Transverse colon (tissue), 4 donors: Measurements from ENCODE around the gene MX2. TPM values are rescaled to one million over a fixed set of nuclear protein-coding genes. Genes with fewer than 3 reads are reported as not detected.

ENCODE experiments used
- DNase-seq: peaks from one replicate; pipeline ENCODE4 v3.0.0-alpha.2; 2019
- H3K27ac ChIP-seq, 4 donors: fragments of 200-600 bp; sonication (generic); 2 replicates each; pipeline ENCODE4 v1.5.1; 2016 to 2018; ENCODE audit warnings: inconsistent platforms in 4 of 4
- H3K27me3 ChIP-seq: fragments of 200-600 bp; sonication (generic); 2 replicates; pipeline ENCODE4 v1.5.1; 2017; ENCODE audit warnings: inconsistent platforms
- H3K36me3 ChIP-seq, 4 donors: fragments of 200-600 bp; sonication (generic); 2 replicates each; pipeline ENCODE4 v1.5.1; 2017 to 2019; ENCODE audit warnings: inconsistent platforms in 4 of 4
- H3K4me1 ChIP-seq, 4 donors: fragments of 200-600 bp; sonication (generic); 2 replicates each; pipeline ENCODE4 v1.5.1; 2017 to 2020; ENCODE audit warnings: inconsistent platforms in 4 of 4
- H3K4me3 ChIP-seq, 4 donors: fragments of 200-600 bp; sonication (generic); 1 replicate in 1 of 4; 2 replicates in 3 of 4; pipeline versions ENCODE4 v1.5.1 to v1.6.1; 2017 to 2019; ENCODE audit warnings: inconsistent platforms in 4 of 4
- H3K9me3 ChIP-seq, 2 donors: fragments of 200-600 bp; sonication (generic); 2 replicates each; pipeline ENCODE4 v1.5.1; 2017 to 2019; ENCODE audit warnings: inconsistent platforms in 2 of 2
- CTCF ChIP-seq, 5 experiments: fragments of 200-600 bp in 3 of 5; fragments of 450-650 bp in 2 of 5; sonication (generic) in 3 of 5; IDR thresholded peaks; 1 replicate in 2 of 5; 2 replicates in 3 of 5; pipeline ENCODE4 v1.5.1; 2016 to 2017; ENCODE audit warnings: antibody characterized with exemption in 5 of 5, inconsistent platforms in 3 of 5, mild to moderate bottlenecking in 2 of 5, moderate library complexity in 1 of 5
- EP300 ChIP-seq: sonication (generic); formaldehyde crosslinking; IDR thresholded peaks from one replicate; pipeline ENCODE4 v1.6.1; 2017; ENCODE audit warnings: antibody characterized with exemption, low read depth
- POLR2A ChIP-seq: fragments of 450-650 bp; IDR thresholded peaks from one replicate; pipeline ENCODE4 v1.6.1; 2016; ENCODE audit warnings: antibody characterized with exemption, mild to moderate bottlenecking, moderate library complexity
- POLR2AphosphoS5 ChIP-seq, 3 donors: sonication (generic); formaldehyde crosslinking; IDR thresholded peaks; one replicate each; pipeline ENCODE4 v1.6.1; 2016; ENCODE audit warnings: antibody characterized with exemption in 3 of 3
- WGBS, 2 donors: methylation state at CpG; one replicate each; pipeline ENCODE4 v1.1.5; 2018; ENCODE audit warnings: low coverage in 1 of 2; 5-methylcytosine and 5-hydroxymethylcytosine counted together
- in situ Hi-C, 4 donors: fragments of 200-750 bp; cut with MboI; loops; one replicate each; pipeline versions ENCODE4 v1.15.0 to v1.15.1; 2017; ENCODE audit warnings: low sequenced_read_pairs in 3 of 4, low pct_ligation_motif_present in 1 of 4, low pct_unique_long_range_greater_than_20kb in 1 of 4
- intact Hi-C: fragments of 100-400 bp; cut with DNase I; formaldehyde crosslinking; loops from one replicate; pipeline ENCODE4 v1.15.1; 2023; ENCODE audit warnings: low total_unique reads
- total RNA-seq, 4 donors: library from RNA; depleted of rRNA; stranded (reverse); fragments of >200 nt; gene quantifications; one replicate each; pipeline ENCODE4 v1.1.0, GENCODE V29; 2016

Gene MX2
- total RNA-seq, 4 donors from 2014 or later: 3.4 to 16.9 (median 4.1) TPM

GRCh38 chr21:41398831-41399230 is 37.0 kb downstream of the MX2 start:
- intact Hi-C loops: no loop called here
- Histone ChIP-seq H3K27me3 (no peaks in the 10 kb centered on the region), H3K4me1 (peaks cover 0 to 4% (median 0%) of the 10 kb centered on the region in 4 donors), H3K9me3 (no peaks in the 10 kb centered on the region), H3K36me3 (no peaks in the 10 kb centered on the region), H3K27ac (no peak overlapping the region), H3K4me3 (no peak overlapping the region)
- in situ Hi-C loops: no loop called here
- DNase-seq: no peak
- TF ChIP-seq POLR2AphosphoS5 (IDR thresholded peaks at IDR 0.05) (no peak), POLR2A (no peak), CTCF (IDR thresholded peaks at IDR 0.05) (no peak)
- 96 to 97% methylated on average over 6 to 16 of the region's 16 CpGs for WGBS, 2 donors

- Histone ChIP-seq H3K27ac (no peak overlapping the region), H3K4me3 (no peak overlapping the region), H3K27me3 (no peaks in the 10 kb centered on the region), H3K4me1 (peaks cover 0 to 4% (median 0%) of the 10 kb centered on the region in 4 donors), H3K9me3 (no peaks in the 10 kb centered on the region), H3K36me3 (no peaks in the 10 kb centered on the region)
- TF ChIP-seq POLR2A: no peak
- no peak for TF ChIP-seq CTCF (IDR thresholded peaks at IDR 0.05)
- no peak for TF ChIP-seq EP300
- no peak for TF ChIP-seq POLR2AphosphoS5 (IDR thresholded peaks at IDR 0.05)
- in situ Hi-C loops: no loop called here
- no peak for DNase-seq
- WGBS, 2 donors: 81 to 100% methylated on average over 2 to 7 of the region's 7 CpGs
- intact Hi-C loops: no loop called here
Observed at GRCh38 chr21:41399246-41399800, 37.5 kb downstream of the MX2 start.

- no peaks in the 10 kb centered on the region for H3K36me3 ChIP-seq
- no peak overlapping the region for H3K4me3 ChIP-seq
- H3K9me3 ChIP-seq: no peaks in the 10 kb centered on the region
- no peaks in the 10 kb centered on the region for H3K4me1 ChIP-seq
- H3K27ac ChIP-seq: no peak overlapping the region
- no peaks in the 10 kb centered on the region for H3K27me3 ChIP-seq
- in situ Hi-C loops: no loop called here
- no peak for DNase-seq
- intact Hi-C loops: no loop called here
- TF ChIP-seq CTCF (IDR thresholded peaks at IDR 0.05): no peak
- no peak for TF ChIP-seq POLR2A
- no peak for TF ChIP-seq EP300
- TF ChIP-seq POLR2AphosphoS5 (IDR thresholded peaks at IDR 0.05): no peak
- WGBS, 2 donors: 92% methylated on average over 11 of the region's 11 CpGs; no CpG with 5 or more reads in 1 of the 2 donors
Observed at GRCh38 chr21:41402231-41402630, 40.4 kb downstream of the MX2 start.

GRCh38 chr21:41402796-41403195 is 41.0 kb downstream of the MX2 start:
- DNase-seq: no peak
- no peaks in the 10 kb centered on the region for H3K27me3 ChIP-seq
- no peaks in the 10 kb centered on the region for H3K4me1 ChIP-seq
- WGBS, 2 donors: 94% methylated on average over 10 of the region's 10 CpGs; no CpG with 5 or more reads in 1 of the 2 donors
- TF ChIP-seq CTCF (IDR thresholded peaks at IDR 0.05) (no peak), EP300 (no peak), POLR2AphosphoS5 (IDR thresholded peaks at IDR 0.05) (no peak), POLR2A (no peak)
- intact Hi-C loops (no loop called here), in situ Hi-C loops (no loop called here)
- no peaks in the 10 kb centered on the region for H3K36me3 ChIP-seq
- H3K9me3 ChIP-seq: no peaks in the 10 kb centered on the region
- no peak overlapping the region for H3K27ac ChIP-seq
- no peak overlapping the region for H3K4me3 ChIP-seq
